ENCODE measurements around the gene ARV1. TPM values are rescaled to one million over a fixed set of nuclear protein-coding genes. Genes with fewer than 3 reads are reported as not detected.

Gene ARV1
- total and polyA plus RNA-seq, 7 experiments from 2014 or later = 5.6 to 35.8 (median 12.3) TPM

GRCh38 chr1:230939806-230940489 lies 38.9 kb upstream of the ARV1 start:
- POLR2A ChIA-PET = no interaction called here
- no peak for DNase-seq
- Histone ChIP-seq H3K27me3 (ENCODE audit: control insufficient read depth in 2 of 2, insufficient read depth in 2 of 2, low read length in 2 of 2) (no peaks in the 10 kb centered on the region), H3K36me3 (ENCODE audit: control insufficient read depth in 2 of 3, insufficient read depth in 3 of 3, low read length in 3 of 3) (peaks cover 4 to 34% (median 9%) of the 10 kb centered on the region in 3 experiments), H3K9me3 (ENCODE audit: control insufficient read depth in 2 of 3, low read length in 3 of 3) (no peaks in the 10 kb centered on the region), H3K4me1 (ENCODE audit: control insufficient read depth in 2 of 2, insufficient read depth in 2 of 2, low read length in 2 of 2) (no peaks in the 10 kb centered on the region), H3K4me3 (ENCODE audit: low read length) (no peak overlapping the region), H3K27ac (ENCODE audit: low read depth, low read length) (no peak overlapping the region)
- no peak for ATAC-seq
- H3K27ac Mint-ChIP-seq = peak overlapping the region in 1 of 9 donors; percentile 10
- CTCF ChIA-PET = interaction anchor here (0.7 to 1.2 kb wide), 2 partner anchors 9 to 40 kb away, joined by 3 read pairs; no protein-coding TSS in a partner anchor
- intact Hi-C loops (cut with micrococcal nuclease) = loop anchor here in 1 of 2 donors (5.0 kb wide), 1 partner anchor 37 kb away; the partner anchor contains the start of genes ARV1 and TTC13
- no peaks in the 10 kb centered on the region for H3K9me3 Mint-ChIP-seq
- H3K36me3 Mint-ChIP-seq = peaks cover 8 to 50% (median 30%) of the 10 kb centered on the region in 5 donors
- H3K27me3 Mint-ChIP-seq = no peaks in the 10 kb centered on the region
- H3K4me3 Mint-ChIP-seq = no peak overlapping the region
- peaks cover 4 to 22% (median 10%) of the 10 kb centered on the region in 7 donors for H3K4me1 Mint-ChIP-seq

- no peaks in the 10 kb centered on the region for H3K9me3 ChIP-seq (ENCODE audit: control insufficient read depth in 2 of 3, low read length in 3 of 3)
- H3K27ac ChIP-seq (ENCODE audit: low read depth, low read length) = no peak overlapping the region
- Mint-ChIP-seq H3K27ac (peak overlapping the region in 1 of 9 donors; percentile 3), H3K4me1 (peaks cover 0 to 18% (median 6%) of the 10 kb centered on the region in 7 donors), H3K27me3 (no peaks in the 10 kb centered on the region), H3K9me3 (no peaks in the 10 kb centered on the region), H3K4me3 (no peak overlapping the region), H3K36me3 (peaks cover 8 to 50% (median 29%) of the 10 kb centered on the region in 5 donors)
- peaks cover 4 to 34% (median 9%) of the 10 kb centered on the region in 3 experiments for H3K36me3 ChIP-seq (ENCODE audit: control insufficient read depth in 2 of 3, insufficient read depth in 3 of 3, low read length in 3 of 3)
- H3K4me3 ChIP-seq (ENCODE audit: low read length) = no peak overlapping the region
- ATAC-seq (no peak), DNase-seq (no peak)
- intact Hi-C loops (cut with micrococcal nuclease) = no loop called here
- ChIA-PET POLR2A (no interaction called here), CTCF (interaction anchor here (1.2 kb wide), 1 partner anchor 8 kb away, joined by 3 read pairs; no protein-coding TSS in a partner anchor)
- no peaks in the 10 kb centered on the region for H3K4me1 ChIP-seq (ENCODE audit: control insufficient read depth in 2 of 2, insufficient read depth in 2 of 2, low read length in 2 of 2)
- no peaks in the 10 kb centered on the region for H3K27me3 ChIP-seq (ENCODE audit: control insufficient read depth in 2 of 2, insufficient read depth in 2 of 2, low read length in 2 of 2)
Measured at GRCh38 chr1:230940848-230941247, 38.0 kb upstream of the ARV1 start.

GRCh38 chr1:230943048-230943593 lies 35.8 kb upstream of the ARV1 start:
- Histone ChIP-seq H3K4me3 (ENCODE audit: low read length) (no peak overlapping the region), H3K27ac (ENCODE audit: low read depth, low read length) (no peak overlapping the region), H3K4me1 (ENCODE audit: control insufficient read depth in 2 of 2, insufficient read depth in 2 of 2, low read length in 2 of 2) (no peaks in the 10 kb centered on the region), H3K36me3 (ENCODE audit: control insufficient read depth in 2 of 3, insufficient read depth in 3 of 3, low read length in 3 of 3) (peaks cover 4 to 32% (median 4%) of the 10 kb centered on the region in 3 experiments), H3K9me3 (ENCODE audit: control insufficient read depth in 2 of 3, low read length in 3 of 3) (no peaks in the 10 kb centered on the region), H3K27me3 (ENCODE audit: control insufficient read depth in 2 of 2, insufficient read depth in 2 of 2, low read length in 2 of 2) (no peaks in the 10 kb centered on the region)
- DNase-seq (no peak), ATAC-seq (no peak)
- POLR2A ChIA-PET = interaction anchor here (0.6 kb wide), 1 partner anchor 18 kb away, joined by 3 read pairs; no protein-coding TSS in a partner anchor
- no peaks in the 10 kb centered on the region for H3K27me3 Mint-ChIP-seq
- CTCF ChIA-PET = no interaction called here
- peaks cover 8 to 54% (median 42%) of the 10 kb centered on the region in 5 donors for H3K36me3 Mint-ChIP-seq
- peak overlapping the region in 1 of 9 donors; percentile 31 for H3K27ac Mint-ChIP-seq
- intact Hi-C loops (cut with micrococcal nuclease) = no loop called here
- peaks cover 4 to 21% (median 10%) of the 10 kb centered on the region in 7 donors for H3K4me1 Mint-ChIP-seq
- H3K9me3 Mint-ChIP-seq = no peaks in the 10 kb centered on the region
- H3K4me3 Mint-ChIP-seq = no peak overlapping the region

- Mint-ChIP-seq H3K9me3 (no peaks in the 10 kb centered on the region), H3K27ac (peak overlapping the region in 1 of 9 donors; percentile 59), H3K36me3 (peaks cover 10 to 59% (median 47%) of the 10 kb centered on the region in 5 donors), H3K27me3 (no peaks in the 10 kb centered on the region), H3K4me3 (no peak overlapping the region), H3K4me1 (peaks cover 0 to 22% (median 7%) of the 10 kb centered on the region in 7 donors)
- DNase-seq (no peak), ATAC-seq (no peak)
- Histone ChIP-seq H3K27me3 (ENCODE audit: control insufficient read depth in 2 of 2, insufficient read depth in 2 of 2, low read length in 2 of 2) (no peaks in the 10 kb centered on the region), H3K9me3 (ENCODE audit: control insufficient read depth in 2 of 3, low read length in 3 of 3) (no peaks in the 10 kb centered on the region), H3K4me1 (ENCODE audit: control insufficient read depth in 2 of 2, insufficient read depth in 2 of 2, low read length in 2 of 2) (no peaks in the 10 kb centered on the region), H3K36me3 (ENCODE audit: control insufficient read depth in 2 of 3, insufficient read depth in 3 of 3, low read length in 3 of 3) (peaks cover 4 to 28% (median 4%) of the 10 kb centered on the region in 3 experiments), H3K27ac (ENCODE audit: low read depth, low read length) (no peak overlapping the region), H3K4me3 (ENCODE audit: low read length) (no peak overlapping the region)
- POLR2A ChIA-PET = no interaction called here
- intact Hi-C loops (cut with micrococcal nuclease) = no loop called here
- CTCF ChIA-PET = no interaction called here
Measured at GRCh38 chr1:230948301-230948700, 30.6 kb upstream of the ARV1 start.

GRCh38 chr1:230948903-230949302 lies 30.0 kb upstream of the ARV1 start:
- H3K4me3 Mint-ChIP-seq = no peak overlapping the region
- Histone ChIP-seq H3K9me3 (ENCODE audit: control insufficient read depth in 2 of 3, low read length in 3 of 3) (no peaks in the 10 kb centered on the region), H3K36me3 (ENCODE audit: control insufficient read depth in 2 of 3, insufficient read depth in 3 of 3, low read length in 3 of 3) (peaks cover 4 to 30% (median 7%) of the 10 kb centered on the region in 3 experiments), H3K4me1 (ENCODE audit: control insufficient read depth in 2 of 2, insufficient read depth in 2 of 2, low read length in 2 of 2) (no peaks in the 10 kb centered on the region), H3K27ac (ENCODE audit: low read depth, low read length) (no peak overlapping the region), H3K27me3 (ENCODE audit: control insufficient read depth in 2 of 2, insufficient read depth in 2 of 2, low read length in 2 of 2) (no peaks in the 10 kb centered on the region), H3K4me3 (ENCODE audit: low read length) (no peak overlapping the region)
- H3K4me1 Mint-ChIP-seq = peaks cover 0 to 22% (median 7%) of the 10 kb centered on the region in 7 donors
- no peaks in the 10 kb centered on the region for H3K27me3 Mint-ChIP-seq
- ATAC-seq (no peak), DNase-seq (no peak)
- no peaks in the 10 kb centered on the region for H3K9me3 Mint-ChIP-seq
- peaks cover 10 to 61% (median 50%) of the 10 kb centered on the region in 5 donors for H3K36me3 Mint-ChIP-seq
- CTCF ChIA-PET = interaction anchor here (1.0 kb wide), 1 partner anchor 8 kb away, joined by 3 read pairs; no protein-coding TSS in a partner anchor
- POLR2A ChIA-PET = interaction anchor here (1.2 kb wide), 1 partner anchor 21 kb away, joined by 8 read pairs; no protein-coding TSS in a partner anchor
- intact Hi-C loops (cut with micrococcal nuclease) = no loop called here
- no peak overlapping the region for H3K27ac Mint-ChIP-seq

- no peak overlapping the region for H3K4me3 Mint-ChIP-seq
- DNase-seq = no peak
- no peaks in the 10 kb centered on the region for H3K9me3 Mint-ChIP-seq
- H3K36me3 Mint-ChIP-seq = peaks cover 10 to 59% (median 46%) of the 10 kb centered on the region in 5 donors
- H3K4me3 ChIP-seq (ENCODE audit: low read length) = no peak overlapping the region
- no peak overlapping the region for H3K27ac ChIP-seq (ENCODE audit: low read depth, low read length)
- H3K9me3 ChIP-seq (ENCODE audit: control insufficient read depth in 2 of 3, low read length in 3 of 3) = no peaks in the 10 kb centered on the region
- intact Hi-C loops (cut with micrococcal nuclease) = no loop called here
- no peaks in the 10 kb centered on the region for H3K27me3 Mint-ChIP-seq
- peaks cover 4 to 34% (median 4%) of the 10 kb centered on the region in 3 experiments for H3K36me3 ChIP-seq (ENCODE audit: control insufficient read depth in 2 of 3, insufficient read depth in 3 of 3, low read length in 3 of 3)
- CTCF ChIA-PET = interaction anchor here (1.0 kb wide), 1 partner anchor 28 kb away, joined by 3 read pairs; the partner anchor contains the start of genes ARV1 and TTC13
- ATAC-seq = no peak
- no peaks in the 10 kb centered on the region for H3K4me1 ChIP-seq (ENCODE audit: control insufficient read depth in 2 of 2, insufficient read depth in 2 of 2, low read length in 2 of 2)
- POLR2A ChIA-PET = no interaction called here
- H3K27me3 ChIP-seq (ENCODE audit: control insufficient read depth in 2 of 2, insufficient read depth in 2 of 2, low read length in 2 of 2) = no peaks in the 10 kb centered on the region
- H3K4me1 Mint-ChIP-seq = peaks cover 0 to 29% (median 9%) of the 10 kb centered on the region in 7 donors
- no peak overlapping the region for H3K27ac Mint-ChIP-seq
Measured at GRCh38 chr1:230950404-230950803, 28.5 kb upstream of the ARV1 start.
